Measurements from ENCODE around the gene P2RX5.

GRCh38 chr17:3641014-3641413 is 54.9 kb downstream of the P2RX5 start:
- TF ChIP-seq CTCF (IDR thresholded peaks at IDR 0.05) (no peak), POLR2A (IDR thresholded peaks at IDR 0.05) (no peak)

All from gastroesophageal sphincter (tissue), 3 donors.